Nucleus accumbens (tissue), 56 donors: ENCODE data around the gene SNX14.
"Not testable (repeated sequence)": the region's sequence is repeated elsewhere in the genome, so short reads cannot be mapped to it uniquely, and the experiment has no call there.

Experiments used
- DNase-seq, 56 donors: peaks; one replicate each; lab custom pipeline; 2025; lab: John Stamatoyannopoulos, UW

SNX14 gene

DNA sequence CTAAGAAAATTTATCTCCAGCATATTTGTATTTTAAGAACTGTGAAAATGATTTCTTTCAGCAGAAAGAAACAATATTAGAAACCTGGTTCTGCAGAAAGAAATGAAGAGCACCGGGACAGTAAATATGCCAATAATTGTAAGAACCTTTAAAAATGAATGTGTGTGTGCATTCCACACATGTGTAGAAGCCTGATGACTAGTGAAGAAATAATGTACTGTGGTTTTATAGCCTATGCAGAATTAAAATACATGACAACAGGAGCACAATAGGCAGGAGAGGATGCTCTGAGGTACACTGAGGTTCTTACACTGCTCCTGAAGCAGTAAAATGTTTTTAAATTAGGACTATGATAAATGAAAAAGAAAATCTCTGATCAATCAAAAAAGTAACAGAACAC, 48.9 kb downstream of the SNX14 start:
- no peak for DNase-seq

DNA sequence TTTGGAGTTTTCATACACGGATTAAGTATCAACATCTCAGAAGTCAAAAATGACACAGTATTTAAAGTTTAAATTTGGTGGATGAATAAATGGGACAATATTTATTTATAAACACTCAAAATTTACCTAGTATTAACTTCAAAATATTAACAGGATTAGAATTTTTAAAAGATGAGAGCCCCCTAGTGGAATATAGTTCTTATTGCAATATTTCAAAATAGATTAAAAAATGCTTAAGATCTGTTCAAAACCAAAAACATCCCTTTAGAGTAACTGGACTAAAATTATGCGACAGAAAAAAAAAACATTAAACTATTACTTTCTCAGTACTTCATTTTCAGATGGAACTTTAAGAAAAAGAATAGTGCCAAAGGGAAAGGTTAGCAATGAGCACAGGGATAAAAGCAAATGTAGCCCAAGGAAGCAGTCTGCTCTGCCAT, 56.6 kb downstream of the SNX14 start:
- DNase-seq, result no peak

DNA sequence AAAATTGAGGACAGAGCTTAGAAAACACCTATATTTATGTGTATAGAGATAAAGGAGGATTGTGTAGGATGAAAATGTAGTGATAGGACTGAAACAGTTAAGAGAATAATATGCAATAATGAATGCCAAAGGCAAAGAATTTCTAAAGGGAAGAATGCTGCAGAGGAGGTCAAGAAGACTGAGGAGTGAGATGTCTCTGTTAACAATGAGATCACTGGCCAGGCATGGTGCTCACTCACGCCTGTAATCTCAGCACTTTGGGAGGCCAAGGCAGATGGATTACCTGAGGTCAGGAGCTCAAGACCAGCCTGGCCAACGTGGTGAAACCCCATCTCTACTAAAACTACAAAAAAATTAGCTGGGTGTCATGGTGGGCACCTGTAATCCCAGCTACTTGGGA, 69.4 kb downstream of the SNX14 start:
- not testable (repeated sequence) for DNase-seq

DNA sequence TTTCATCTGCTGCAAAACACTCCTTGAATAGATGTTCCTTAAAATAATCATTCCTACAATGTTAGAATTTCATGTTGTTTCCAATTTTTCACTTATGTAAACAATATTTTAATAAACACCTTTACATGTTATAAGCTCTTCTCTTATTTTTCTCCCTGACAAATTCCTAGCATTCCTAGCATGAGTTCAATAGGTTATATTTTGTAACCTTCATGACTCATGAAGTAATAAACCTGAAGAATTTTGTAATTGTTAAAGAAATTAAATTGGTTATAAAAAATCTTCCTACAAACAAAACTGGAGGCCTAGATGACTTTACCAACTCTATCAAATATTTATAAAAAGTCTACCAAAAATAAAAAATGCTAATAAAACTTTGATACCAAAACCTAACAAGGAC, 77.5 kb downstream of the SNX14 start:
- no peak for DNase-seq

DNA sequence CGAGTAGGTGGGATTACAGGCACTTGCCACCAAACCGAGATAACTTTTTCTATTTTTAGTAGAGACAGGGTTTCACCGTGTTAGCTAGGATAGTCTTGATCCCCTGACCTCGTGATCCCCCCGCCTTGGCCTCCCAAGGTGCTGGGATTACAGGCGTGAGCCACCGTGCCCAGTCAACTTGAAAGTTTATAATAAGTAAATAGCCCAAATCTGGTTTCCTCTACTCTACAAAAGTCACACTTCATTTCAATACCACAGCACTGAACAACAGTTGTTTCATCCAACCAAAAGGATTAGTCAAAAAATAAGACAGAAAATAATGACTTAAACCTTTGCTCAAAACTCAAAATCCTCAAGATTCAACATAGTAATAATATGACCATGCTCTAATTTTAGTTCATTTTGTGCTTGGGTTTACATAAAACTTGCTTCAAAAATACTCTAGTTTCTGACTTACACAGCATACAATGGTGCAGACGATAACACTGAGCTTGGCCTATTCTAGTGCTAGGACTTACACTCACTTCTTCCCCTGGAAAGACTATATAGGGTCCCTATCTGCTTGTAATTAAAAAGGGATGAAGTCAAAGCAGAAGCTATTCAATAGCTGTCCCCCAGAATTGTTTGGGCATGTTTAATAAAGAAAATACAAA, 87.1 kb downstream of the SNX14 start:
- DNase-seq, result no peak

DNA sequence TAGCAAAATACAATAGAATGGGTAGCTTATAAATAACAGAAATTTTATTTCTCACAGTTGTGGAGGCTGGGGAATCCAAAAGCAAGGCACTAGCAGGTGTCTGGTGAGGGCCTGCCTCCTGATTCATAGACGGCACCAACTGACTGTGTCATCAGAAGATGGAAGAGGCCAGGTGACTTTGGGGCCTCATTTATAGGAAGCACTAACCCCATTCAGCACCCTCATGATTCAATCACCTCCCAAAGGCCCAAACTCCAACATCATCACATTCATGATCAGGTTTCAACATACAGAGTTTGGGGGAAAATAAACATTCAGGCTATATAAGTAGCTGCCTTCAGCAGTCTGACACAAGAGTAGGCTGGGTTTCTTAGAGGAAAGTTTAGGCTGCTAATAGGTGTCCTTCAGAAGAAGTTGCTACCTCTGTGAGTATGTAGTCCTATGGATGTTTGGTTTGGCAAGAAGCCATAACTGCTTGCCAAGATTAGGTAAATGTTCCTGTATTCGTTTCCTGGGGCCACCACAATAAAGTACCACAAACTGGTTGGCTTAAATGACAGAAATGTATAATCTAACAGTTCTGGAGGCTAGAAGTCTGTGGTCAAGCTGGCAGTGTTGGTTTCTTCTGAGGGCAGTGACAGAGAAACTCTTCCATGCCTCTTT, 94.9 kb downstream of the SNX14 start:
- DNase-seq, result no peak

DNA sequence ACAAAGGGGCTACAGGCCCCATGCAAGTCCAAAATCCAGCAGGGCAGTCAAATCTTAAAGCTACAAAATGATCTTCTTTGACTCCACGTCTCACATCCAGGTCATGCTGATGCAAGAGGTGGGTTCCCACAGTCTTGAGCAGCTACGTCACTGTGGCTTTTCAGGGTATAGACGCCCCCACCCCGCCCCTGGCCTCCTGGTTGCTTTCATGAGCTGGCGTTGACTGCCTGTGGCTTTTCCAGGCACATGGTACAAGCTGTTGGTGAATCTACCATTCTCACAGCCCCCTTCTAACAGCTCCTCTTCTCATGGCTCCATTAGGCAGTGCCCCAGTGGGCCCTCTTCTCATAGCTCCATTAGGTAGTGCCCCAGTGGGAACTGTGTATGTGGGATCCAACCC, 96.8 kb downstream of the SNX14 start:
- DNase-seq, result no peak

DNA sequence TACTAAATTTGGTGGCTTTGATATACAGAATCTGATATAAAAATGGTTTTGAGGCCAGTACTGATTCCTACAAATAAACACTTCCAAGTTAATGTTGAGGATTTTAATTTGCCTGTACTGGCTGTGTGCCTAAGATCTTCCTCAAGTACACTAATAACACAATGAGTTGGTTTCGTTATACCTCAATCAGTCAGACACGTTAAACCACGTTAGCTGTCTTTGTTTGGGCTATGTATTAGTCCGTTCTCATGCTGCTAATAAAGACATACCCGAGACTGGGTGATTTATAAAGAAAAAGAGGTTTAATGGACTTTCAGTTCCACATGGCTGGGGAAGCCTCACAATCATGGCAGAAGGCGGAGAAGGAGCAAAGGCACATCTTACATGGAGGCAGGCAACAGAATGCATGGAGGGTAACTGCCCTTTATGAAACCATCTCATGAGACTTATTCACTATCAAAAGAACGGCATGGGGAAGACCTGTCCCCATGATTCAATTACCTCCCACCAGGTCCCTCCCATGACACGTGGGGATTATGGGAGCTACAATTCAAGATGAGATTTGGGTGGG, 97.6 kb downstream of the SNX14 start:
- DNase-seq, result no peak

DNA sequence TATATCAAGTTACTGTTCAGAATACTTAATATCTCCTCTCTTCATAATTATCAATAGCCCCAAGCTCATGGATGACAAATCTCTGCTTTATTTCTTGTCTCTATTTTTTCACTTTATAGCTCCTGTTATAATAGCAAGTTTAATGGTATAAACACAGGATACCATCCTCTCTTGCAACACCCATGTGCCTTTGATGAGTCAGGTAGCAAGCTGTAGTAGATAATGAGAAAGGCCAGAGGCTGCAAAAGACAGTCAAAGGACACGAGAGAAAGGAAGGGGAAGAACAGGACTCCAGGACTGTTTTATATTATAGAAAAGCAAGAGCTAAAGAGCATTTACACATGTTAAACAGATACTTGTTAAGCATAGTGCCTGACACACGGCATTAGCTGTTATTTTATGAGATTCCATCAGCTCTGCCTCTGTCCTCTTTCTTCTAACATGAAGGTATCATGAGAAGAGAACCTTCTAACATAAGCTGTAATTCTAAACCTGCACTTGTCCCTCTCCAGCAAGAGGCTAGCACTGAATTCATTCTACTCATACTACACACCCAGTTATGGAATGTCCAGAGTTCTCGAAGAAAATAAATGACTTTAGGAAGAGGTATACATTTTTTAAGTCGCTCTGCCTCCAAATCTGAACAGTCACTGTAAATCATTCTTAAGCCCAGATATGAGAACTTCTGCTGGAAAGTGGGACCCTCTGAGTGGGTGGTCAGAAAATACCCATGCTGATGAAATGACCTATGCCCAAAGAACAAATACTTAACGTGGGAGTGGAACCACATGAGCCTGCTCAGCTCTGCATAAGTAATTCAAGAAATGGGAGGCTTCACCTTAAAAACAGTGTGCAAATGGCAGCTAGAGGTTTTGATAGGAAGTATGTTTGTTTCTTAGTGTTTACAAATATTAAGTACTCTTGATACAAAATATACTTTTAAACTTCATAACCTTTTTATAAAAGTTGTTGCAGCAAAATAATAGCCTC, 98.8 kb downstream of the SNX14 start:
- DNase-seq, result no peak

DNA sequence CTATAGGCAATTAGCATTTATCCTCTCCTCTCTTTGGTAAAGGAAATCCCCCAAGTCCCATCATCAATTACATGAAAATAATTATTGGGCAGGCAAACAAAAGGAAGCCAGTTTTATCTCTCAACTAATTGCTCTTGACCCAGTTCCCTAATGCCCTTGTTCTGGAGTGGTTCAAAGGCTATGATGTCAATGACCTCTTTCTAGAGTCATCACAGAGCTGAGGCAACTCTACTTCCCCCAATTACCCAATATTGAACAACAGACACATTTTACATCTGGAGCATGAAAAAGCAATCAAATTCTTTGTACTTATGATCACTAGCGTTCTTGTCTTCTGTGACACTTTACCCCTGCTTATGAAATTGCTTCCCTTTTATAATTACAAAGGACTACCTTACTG, 100.3 kb downstream of the SNX14 start:
- DNase-seq, result no peak

DNA sequence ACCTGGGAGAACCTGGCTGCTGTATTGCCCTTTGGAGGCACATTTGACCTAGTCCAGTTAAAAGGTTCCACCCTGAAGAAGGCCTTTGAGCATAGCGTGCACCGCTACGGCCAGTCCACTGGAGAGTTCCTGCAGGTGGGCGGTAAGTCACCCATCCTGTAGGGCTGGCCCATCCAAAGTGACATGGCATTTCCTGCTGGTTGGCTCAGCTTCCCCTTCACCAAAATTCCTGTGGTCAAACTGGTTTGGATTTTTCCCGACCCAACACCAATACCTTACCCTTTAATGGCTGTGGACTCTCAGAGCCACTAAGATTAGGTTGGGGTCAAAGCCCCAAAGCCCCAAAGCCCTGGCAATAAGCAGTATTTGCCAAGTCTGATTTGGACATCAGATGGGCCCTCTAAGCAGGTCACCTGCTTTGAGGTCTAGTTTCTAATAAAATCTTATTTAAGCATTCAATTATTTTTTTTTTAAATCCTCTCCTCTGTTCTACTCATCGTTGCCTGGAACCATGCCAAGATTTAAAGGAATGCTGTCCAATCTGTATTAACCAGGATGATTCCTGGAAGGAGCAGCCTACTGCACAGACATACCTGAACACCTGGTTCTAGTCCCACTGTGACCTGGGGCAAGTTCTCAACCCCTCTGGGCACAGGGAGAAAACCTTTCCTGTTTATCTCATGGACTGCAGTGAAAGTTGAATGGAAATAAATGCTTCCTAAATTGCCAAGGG, 103.0 kb downstream of the SNX14 start:
- DNase-seq, result no peak

DNA sequence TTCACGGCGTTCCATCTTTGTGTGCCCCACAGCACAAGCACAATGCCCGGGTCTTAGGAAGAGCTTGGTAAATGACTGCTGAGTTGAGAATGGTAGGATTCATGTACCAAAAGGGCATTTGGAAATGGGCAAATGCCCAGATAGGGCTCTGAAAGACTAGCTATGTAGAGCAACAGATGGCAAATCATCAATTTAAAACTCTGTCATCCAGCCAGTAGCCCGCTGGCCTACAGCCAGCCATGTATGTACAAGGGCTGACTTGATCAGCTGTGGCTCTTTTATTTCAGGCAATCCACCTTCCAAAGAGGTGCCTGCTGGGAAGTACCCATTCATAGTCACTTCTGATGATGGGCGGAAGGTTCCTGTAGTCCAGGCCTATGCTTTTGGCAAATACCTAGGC, 108.7 kb downstream of the SNX14 start:
- peak in 3 of 56 donors; percentile 7 to 12 (median 9) for DNase-seq

DNA sequence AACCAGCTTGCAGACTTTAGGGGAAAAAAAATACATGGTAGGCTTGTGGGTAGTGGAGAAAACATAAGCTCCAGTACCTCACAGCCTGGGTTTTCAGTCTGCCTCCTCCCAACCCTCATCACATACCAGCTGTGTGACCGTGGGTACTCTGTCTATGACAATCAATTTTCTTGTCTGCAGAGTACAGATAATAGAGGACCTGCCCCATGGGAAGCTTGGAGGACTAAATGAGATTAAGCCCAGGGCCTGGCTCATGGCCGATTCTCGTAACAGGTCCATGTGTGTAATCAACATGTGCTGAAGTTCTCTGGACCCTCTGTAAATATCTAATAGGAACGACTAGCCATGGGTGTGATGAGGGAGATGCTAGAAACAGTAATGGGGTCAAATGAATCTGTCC, 109.8 kb downstream of the SNX14 start:
- no peak for DNase-seq

DNA sequence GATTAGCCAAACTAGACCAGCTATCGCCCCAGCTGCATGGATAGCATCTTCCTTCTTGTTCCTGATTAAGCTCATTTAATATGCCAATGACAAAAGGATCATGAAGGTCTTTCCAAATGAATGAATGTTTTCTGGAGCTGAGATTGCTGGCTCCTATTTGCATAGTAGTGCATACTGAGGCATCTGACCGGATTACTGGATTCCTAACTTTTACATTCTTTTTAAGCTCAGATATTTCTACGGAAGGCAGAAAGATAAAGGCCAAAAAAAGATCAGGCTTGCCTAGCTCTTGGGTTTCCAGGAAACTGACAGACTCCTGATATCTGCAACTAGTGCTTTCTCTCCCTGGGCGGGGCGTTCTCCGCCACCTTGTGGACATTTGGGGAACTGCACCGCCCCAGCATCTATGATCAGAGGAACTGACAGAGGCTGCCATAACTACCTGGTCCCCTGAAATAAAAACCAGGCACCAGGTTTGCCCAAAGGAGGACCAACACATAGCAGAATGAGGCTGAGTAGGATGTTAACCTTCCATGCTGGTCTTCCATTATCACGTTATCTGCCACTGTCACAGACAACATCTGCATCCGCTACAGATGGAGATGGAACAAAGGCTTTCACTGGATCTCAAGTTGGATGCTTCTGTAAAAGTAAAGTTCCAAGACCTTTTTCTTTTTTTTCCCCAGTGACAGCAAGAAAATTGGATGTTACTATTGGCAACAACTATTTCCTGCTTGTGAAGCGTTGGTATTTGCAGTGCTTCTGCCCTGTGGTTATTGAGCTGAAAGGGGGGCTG, 110.6 kb downstream of the SNX14 start:
- DNase-seq, result peak in 45 of 56 donors; percentile 3 to 81 (median 40)

DNA sequence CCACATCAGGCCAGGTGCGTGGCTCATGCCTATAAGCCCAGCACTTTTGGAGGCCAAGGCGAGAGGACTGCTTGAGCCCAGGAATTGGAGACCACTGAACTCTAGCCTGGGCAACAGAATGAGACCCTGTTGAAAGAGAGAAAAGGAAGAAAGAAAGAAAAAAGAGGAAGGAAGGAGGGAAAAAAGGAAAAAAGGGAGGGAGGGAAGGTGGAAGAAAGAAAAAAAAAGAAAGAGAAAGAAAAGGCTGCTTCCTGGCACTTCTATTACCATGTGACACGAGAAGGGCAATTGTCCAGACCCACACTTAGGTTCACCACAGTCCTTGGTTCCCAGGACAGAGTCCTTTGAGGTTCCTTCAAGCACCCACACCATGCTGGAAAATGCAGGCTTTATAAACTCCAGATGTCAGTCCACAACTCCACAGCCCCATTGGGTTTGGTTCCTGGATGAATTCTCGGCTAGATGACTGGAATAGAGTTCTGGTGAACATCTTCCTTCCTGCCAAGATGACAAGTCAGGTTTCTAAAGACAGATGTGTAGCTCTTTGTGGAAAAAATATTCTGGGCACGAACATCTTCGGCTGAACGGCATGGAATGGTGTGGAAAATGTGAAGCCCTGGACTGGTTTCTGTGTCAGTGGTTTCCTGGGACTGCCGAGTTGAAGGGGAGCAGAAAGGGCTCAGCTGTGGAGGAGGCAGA, 111.3 kb downstream of the SNX14 start:
- no peak for DNase-seq

DNA sequence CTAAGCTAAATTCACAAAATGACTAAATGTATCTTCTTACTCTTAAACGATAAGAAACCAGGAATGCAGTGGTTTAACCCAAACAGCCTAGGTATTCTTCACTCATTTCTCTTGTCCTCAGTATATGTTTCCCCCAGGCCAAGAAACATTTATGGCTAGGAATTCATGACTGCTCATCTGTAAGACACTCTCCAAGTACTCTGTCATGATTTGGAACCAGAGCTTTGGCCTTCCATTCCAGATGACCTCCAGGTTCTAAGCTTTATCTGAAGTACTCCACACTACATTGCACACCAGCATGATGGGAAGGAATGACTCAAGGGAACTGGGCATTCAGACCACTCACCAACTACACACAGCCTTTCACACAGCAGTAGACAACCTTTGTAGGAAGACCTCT, 114.5 kb downstream of the SNX14 start:
- DNase-seq, result no peak

DNA sequence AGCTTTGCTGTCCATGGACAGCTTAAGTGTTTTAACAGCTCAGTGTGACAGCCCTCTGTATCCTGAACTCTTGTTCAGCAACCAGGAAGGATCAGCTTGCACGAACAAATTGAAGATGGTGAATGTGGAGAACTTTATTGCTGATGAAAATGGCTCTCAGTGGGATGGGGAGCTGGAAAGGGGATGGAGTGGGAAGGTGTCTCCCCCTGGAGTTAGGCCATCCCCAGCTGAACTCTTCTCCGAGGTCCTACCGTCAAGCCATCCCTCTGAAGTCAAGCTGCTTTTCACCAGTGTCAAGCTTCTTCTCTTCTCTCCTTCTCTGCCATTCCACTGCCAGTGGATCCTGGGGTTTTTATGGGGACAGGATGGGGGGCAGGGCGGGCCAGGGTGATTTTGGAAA, 117.1 kb downstream of the SNX14 start:
- DNase-seq, result no peak

DNA sequence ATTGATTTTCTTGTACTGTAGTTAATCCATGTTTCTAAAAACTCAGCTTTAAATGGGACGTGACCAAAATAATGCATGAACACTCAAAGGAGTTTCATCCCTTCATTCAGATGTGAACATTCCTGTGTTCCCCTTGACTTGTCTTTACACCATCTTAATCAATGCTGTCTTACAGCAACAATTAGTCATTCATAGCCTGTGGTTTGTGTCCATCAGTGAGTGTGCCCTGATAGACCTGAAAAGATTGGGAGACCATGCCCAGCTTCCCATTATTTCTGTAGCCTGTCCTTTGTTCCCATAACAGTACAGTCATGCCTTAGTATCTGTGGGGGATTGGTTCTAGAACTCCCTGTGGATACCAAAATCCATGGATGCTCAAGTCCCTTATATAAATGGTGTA, 119.9 kb downstream of the SNX14 start:
- no peak for DNase-seq

DNA sequence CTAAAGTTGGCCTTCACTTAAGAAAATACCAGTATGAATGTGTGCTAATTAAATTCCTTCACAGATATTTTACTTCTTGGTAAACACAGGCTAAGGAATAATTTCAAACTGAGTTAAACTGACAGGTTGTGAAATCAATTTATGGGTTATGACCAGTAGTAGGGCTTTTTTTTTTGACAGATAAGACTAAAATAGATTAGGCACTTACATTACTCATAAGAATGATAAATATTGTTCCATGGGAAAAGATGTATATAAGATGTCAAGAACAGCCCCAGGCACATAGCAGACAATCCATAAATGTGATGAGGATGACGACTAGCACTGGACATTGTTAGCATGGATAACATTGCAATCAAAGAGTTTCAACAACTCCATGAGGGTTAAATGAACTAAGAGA, 120.9 kb downstream of the SNX14 start:
- no peak for DNase-seq
